DND-41 (cell line): ENCODE data around the gene PRRT2.
A peak's percentile ranks its signal among the peaks of the same experiment; 100 is the strongest.

Source experiments
- ATAC-seq: fragments of 200-7000 bp; cut with Tn5 transposase; 3 replicates; pipeline ENCODE4 v1.9.1; 2021; ENCODE audit warnings: low read depth; ENCODE audit not compliant: insufficient read depth
- DNase-seq: peaks from one replicate; pipeline ENCODE4 v3.0.0-alpha.2; 2020
- H2AFZ ChIP-seq: 2 replicates; pipeline ENCODE4 v1.6.0; 2012; ENCODE audit warnings: low read depth, low read length
- H3K27ac ChIP-seq: 2 replicates; pipeline ENCODE4 v1.5.1; 2012; ENCODE audit warnings: low read length, inconsistent platforms
- H3K27me3 ChIP-seq: fragments of 200-600 bp; sonication (generic); 2 replicates; pipeline ENCODE4 v1.6.0; 2012; ENCODE audit warnings: low read length, mild to moderate bottlenecking, inconsistent platforms; ENCODE audit not compliant: insufficient read depth, poor library complexity
- H3K36me3 ChIP-seq: 2 replicates; pipeline ENCODE4 v1.5.1; 2012; ENCODE audit warnings: low read length, inconsistent platforms; ENCODE audit not compliant: insufficient read depth
- H3K4me1 ChIP-seq: 2 replicates; pipeline ENCODE4 v1.5.1; 2012; ENCODE audit warnings: mild to moderate bottlenecking, low read length; ENCODE audit not compliant: insufficient read depth
- H3K4me2 ChIP-seq: 2 replicates; pipeline ENCODE4 v1.6.0; 2012; ENCODE audit warnings: mild to moderate bottlenecking, moderate library complexity, low read length, inconsistent platforms; ENCODE audit not compliant: insufficient read depth
- H3K4me3 ChIP-seq, 2 experiments: fragments of 200-600 bp in 1 of 2; shearing (Covaris generic) in 1 of 2; 2 replicates each; pipeline ENCODE4 v1.5.1; 2012 to 2016; ENCODE audit warnings: inconsistent platforms in 2 of 2, low read length in 2 of 2, mild to moderate bottlenecking in 2 of 2, low read depth in 1 of 2, moderate library complexity in 1 of 2
- H3K79me2 ChIP-seq: 2 replicates; pipeline ENCODE4 v1.6.0; 2012; ENCODE audit warnings: low read length, inconsistent platforms; ENCODE audit not compliant: insufficient read depth
- H3K9ac ChIP-seq: 2 replicates; pipeline ENCODE4 v1.6.0; 2012; ENCODE audit warnings: low read depth, mild to moderate bottlenecking, inconsistent platforms, low read length, moderate library complexity
- H3K9me3 ChIP-seq: 2 replicates; pipeline ENCODE4 v1.5.1; 2012; ENCODE audit warnings: low read length, moderate library complexity, mild to moderate bottlenecking, inconsistent platforms; ENCODE audit not compliant: insufficient read depth, severe bottlenecking
- H4K20me1 ChIP-seq: 2 replicates; pipeline ENCODE4 v1.6.0; 2012; ENCODE audit warnings: low read length; ENCODE audit not compliant: insufficient read depth
- CTCF ChIP-seq: IDR thresholded peaks from 2 replicates; pipeline ENCODE4 v1.5.1; 2012; ENCODE audit warnings: borderline replicate concordance, low read length, moderate library complexity, mild to moderate bottlenecking; ENCODE audit not compliant: poor library complexity, severe bottlenecking; ENCODE audit errors: extremely low read depth
- EZH2 ChIP-seq: IDR thresholded peaks from 3 replicates; pipeline ENCODE4 v1.6.1; 2012; ENCODE audit warnings: borderline replicate concordance, low read depth, mild to moderate bottlenecking, moderate library complexity, low read length, inconsistent platforms; ENCODE audit not compliant: severe bottlenecking

The PRRT2 gene

GRCh38 chr16:29848420-29849297 is 36.7 kb downstream of the PRRT2 start:
- Histone ChIP-seq H4K20me1 (no peaks in the 10 kb centered on the region), H3K9ac (no peak overlapping the region), H3K79me2 (no peaks in the 10 kb centered on the region), H3K4me2 (no peak overlapping the region), H3K27me3 (no peaks in the 10 kb centered on the region), H3K27ac (no peak overlapping the region), H2AFZ (no peak overlapping the region), H3K4me1 (peaks cover 2% of the 10 kb centered on the region; the same call in 1 of the 2 replicates), H3K9me3 (no peaks in the 10 kb centered on the region), H3K36me3 (no peaks in the 10 kb centered on the region), H3K4me3 (no peak overlapping the region)
- DNase-seq = peak; percentile 82
- ATAC-seq = peak; percentile 97
- TF ChIP-seq CTCF (peak; percentile 99), EZH2 (no peak)

- H2AFZ ChIP-seq = no peak overlapping the region
- H3K27me3 ChIP-seq = no peaks in the 10 kb centered on the region
- H3K4me2 ChIP-seq = no peak overlapping the region
- ATAC-seq = no peak
- no peaks in the 10 kb centered on the region for H4K20me1 ChIP-seq
- no peaks in the 10 kb centered on the region for H3K36me3 ChIP-seq
- H3K27ac ChIP-seq = no peak overlapping the region
- no peak overlapping the region for H3K9ac ChIP-seq
- no peak for DNase-seq
- TF ChIP-seq CTCF (no peak), EZH2 (no peak)
- H3K4me3 ChIP-seq = no peak overlapping the region
- peaks cover 2% of the 10 kb centered on the region; the same call in 1 of the 2 replicates for H3K4me1 ChIP-seq
- no peaks in the 10 kb centered on the region for H3K79me2 ChIP-seq
- H3K9me3 ChIP-seq = no peaks in the 10 kb centered on the region
These were observed 37.5 kb downstream of the PRRT2 start for GRCh38 chr16:29849505-29849904.

GRCh38 chr16:29850998-29851397 is 39.0 kb downstream of the PRRT2 start:
- H3K27me3 ChIP-seq = no peaks in the 10 kb centered on the region
- ATAC-seq = no peak
- no peaks in the 10 kb centered on the region for H4K20me1 ChIP-seq
- no peak overlapping the region for H2AFZ ChIP-seq
- no peak overlapping the region for H3K4me3 ChIP-seq
- no peak for TF ChIP-seq CTCF
- TF ChIP-seq EZH2 = no peak
- H3K27ac ChIP-seq = no peak overlapping the region
- H3K4me2 ChIP-seq = no peak overlapping the region
- no peaks in the 10 kb centered on the region for H3K79me2 ChIP-seq
- H3K9ac ChIP-seq = no peak overlapping the region
- no peaks in the 10 kb centered on the region for H3K36me3 ChIP-seq
- H3K4me1 ChIP-seq = peaks cover 2% of the 10 kb centered on the region; the same call in 1 of the 2 replicates
- no peak for DNase-seq
- H3K9me3 ChIP-seq = no peaks in the 10 kb centered on the region
